Psoas muscle (tissue), 8 donors: Measurements from ENCODE around the gene KDR. TPM values are rescaled to one million over a fixed set of nuclear protein-coding genes. Genes with fewer than 3 reads are reported as not detected.

Experiments used
- ATAC-seq, 4 donors: fragments of 200-7000 bp; cut with Tn5 transposase; one replicate each; pipeline ENCODE4 v1.9.1; 2020; ENCODE audit warnings: moderate library complexity in 3 of 4, mild to moderate bottlenecking in 2 of 4
- DNase-seq, 2 donors: peaks; one replicate each; pipeline ENCODE4 v3.0.0-alpha.2; 2020
- H3K27ac ChIP-seq: fragments of 200-600 bp; one replicate; pipeline ENCODE4 v1.8.0; 2022
- H3K27me3 ChIP-seq, 3 donors: fragments of 200-600 bp in 1 of 3; one replicate each; pipeline versions ENCODE4 v1.6.1 to v1.8.0; 2013 to 2022; ENCODE audit warnings: low read length in 2 of 3, mild to moderate bottlenecking in 2 of 3, moderate library complexity in 1 of 3; ENCODE audit not compliant: insufficient read depth in 3 of 3
- H3K36me3 ChIP-seq, 2 donors: fragments of 200-600 bp in 1 of 2; one replicate each; pipeline versions ENCODE4 v1.6.1 to v1.8.0; 2013 to 2022; ENCODE audit warnings: low read depth in 1 of 2, mild to moderate bottlenecking in 1 of 2, moderate library complexity in 1 of 2; ENCODE audit not compliant: insufficient read depth in 1 of 2
- H3K4me1 ChIP-seq: fragments of 200-600 bp; one replicate; pipeline ENCODE4 v1.8.0; 2022
- H3K4me3 ChIP-seq: fragments of 200-600 bp; one replicate; pipeline ENCODE4 v1.8.0; 2022; ENCODE audit warnings: mild to moderate bottlenecking
- H3K9me3 ChIP-seq: fragments of 200-600 bp; one replicate; pipeline ENCODE4 v1.8.0; 2022
- CTCF ChIP-seq: fragments of 200-600 bp; IDR thresholded peaks from one replicate; pipeline ENCODE4 v1.8.0; 2022; ENCODE audit warnings: antibody characterized with exemption
- WGBS, 3 donors: extraction: QIAGEN DNeasy Blood & Tissue Kit; methylation state at CpG; one replicate each; pipeline versions ENCODE4 v1.1.6 to v1.1.7; 2013; 5-methylcytosine and 5-hydroxymethylcytosine counted together
- intact Hi-C, 2 donors: fragments of 100-400 bp; cut with DNase I; formaldehyde crosslinking; loops; one replicate each; pipeline versions ENCODE4 v1.11.0 to v1.14.2; 2022
- polyA plus RNA-seq, 3 donors: library from polyadenylated mRNA; stranded (reverse); fragments of 200-250 nt; gene quantifications; one replicate each; pipeline ENCODE4 v1.2.3, GENCODE V29; 2013
- total RNA-seq, 4 donors: library from RNA; stranded (reverse); fragmentation: NEBNext Ultra II Directional in 2 of 4; extraction: Animal tissue kit (Norgen Biotek cat#: 25700) in 2 of 4; gene quantifications; one replicate each; pipeline versions ENCODE4 v1.2.1 to v1.2.4, GENCODE V29; 2021 to 2023
- donor health status: healthy with polysubstance abuse.
- donor health status: DM: no; HTN: no; CAD: no; lungs with moderate emphysema.
- donor health status: Bipolar disorder and iron deficiency.
- donor health status: healthy.
- donor health status: DM: yes; HTN: yes; CAD: no.
- donor health status: DM: no; HTN: no; CAD: no.
- donor health status: DM: no; HTN: no; CAD: no.
- donor health status: DM: yes; HTN: yes; CAD: no.

Gene KDR
- total and polyA plus RNA-seq, 7 donors, result 3.6 to 19.4 (median 6.1) TPM

GRCh38 chr4:55075823-55076716, 49.3 kb downstream of the KDR start:
- no peaks in the 10 kb centered on the region for H3K4me1 ChIP-seq
- H3K27ac ChIP-seq, result no peak overlapping the region
- H3K4me3 ChIP-seq, result no peak overlapping the region
- WGBS, 3 donors, result 46 to 67% (median 49%) methylated on average over 5 of the region's 5 CpGs
- peaks cover 0 to 5% of the 10 kb centered on the region in 2 donors for H3K36me3 ChIP-seq
- intact Hi-C loops, result no loop called here
- no peak for DNase-seq
- no peak for TF ChIP-seq CTCF
- no peaks in the 10 kb centered on the region for H3K9me3 ChIP-seq
- no peak for ATAC-seq
- H3K27me3 ChIP-seq, result no peaks in the 10 kb centered on the region

GRCh38 chr4:55075376-55075775, 50.0 kb downstream of the KDR start:
- DNase-seq, result no peak
- WGBS, 3 donors, result 80 to 84% (median 83%) methylated on average over 3 of the region's 3 CpGs
- intact Hi-C loops, result no loop called here
- no peak overlapping the region for H3K27ac ChIP-seq
- H3K9me3 ChIP-seq, result no peaks in the 10 kb centered on the region
- H3K36me3 ChIP-seq, result no peaks in the 10 kb centered on the region
- no peak for TF ChIP-seq CTCF
- no peaks in the 10 kb centered on the region for H3K4me1 ChIP-seq
- no peak overlapping the region for H3K4me3 ChIP-seq
- no peaks in the 10 kb centered on the region for H3K27me3 ChIP-seq
- no peak for ATAC-seq

- no peak for TF ChIP-seq CTCF
- Histone ChIP-seq H3K4me1 (no peaks in the 10 kb centered on the region), H3K27me3 (no peaks in the 10 kb centered on the region), H3K27ac (no peak overlapping the region), H3K36me3 (no peaks in the 10 kb centered on the region), H3K9me3 (no peaks in the 10 kb centered on the region), H3K4me3 (no peak overlapping the region)
- ATAC-seq (no peak), DNase-seq (no peak)
- WGBS, 3 donors, result 69 to 78% (median 74%) methylated on average over 5 of the region's 5 CpGs
- intact Hi-C loops, result no loop called here
These were observed 51.0 kb downstream of the KDR start for GRCh38 chr4:55074386-55074785.

GRCh38 chr4:55071951-55072350, 53.4 kb downstream of the KDR start:
- Histone ChIP-seq H3K27ac (no peak overlapping the region), H3K4me3 (no peak overlapping the region), H3K9me3 (no peaks in the 10 kb centered on the region), H3K4me1 (no peaks in the 10 kb centered on the region), H3K27me3 (no peaks in the 10 kb centered on the region), H3K36me3 (no peaks in the 10 kb centered on the region)
- TF ChIP-seq CTCF, result no peak
- WGBS, 3 donors, result 89 to 97% (median 91%) methylated on average over 1 of the region's 1 CpG
- ATAC-seq, result no peak
- intact Hi-C loops, result no loop called here
- DNase-seq, result no peak
